A549 (cell line): Measurements from ENCODE around the gene BAZ1B. TPM values are rescaled to one million over a fixed set of nuclear protein-coding genes. Genes with fewer than 3 reads are reported as not detected.

ENCODE experiments used
- ATAC-seq, 2 experiments: fragments of 200-7000 bp in 1 of 2; fragments of >200 bp in 1 of 2; cut with Nextera tagmentation in 1 of 2; cut with Tn5 transposase in 1 of 2; 3 replicates each; pipeline versions ENCODE4 v1.8.0 to v1.9.1; 2018 to 2020; ENCODE audit warnings: mild to moderate bottlenecking in 1 of 2, moderate library complexity in 1 of 2
- CTCF ChIA-PET: fragments of 300-600 bp; sonication (Branson Sonifier 250); formaldehyde crosslinking; extraction: SDS; loops from one replicate; lab custom pipeline; 2021; ENCODE audit warnings: antibody characterized with exemption, inconsistent platforms; lab: Yijun Ruan, JAX
- POLR2A ChIA-PET: fragments of 350-600 bp; formaldehyde crosslinking; extraction: SDS; loops from one replicate; lab custom pipeline; 2021; ENCODE audit warnings: antibody characterized with exemption, inconsistent platforms; lab: Yijun Ruan, JAX
- DNase-seq, 2 experiments: peaks; one replicate each; pipeline versions ENCODE4 v3.0.0 to v3.0.0-alpha.2; 2011 to 2016; ENCODE audit warnings: low read depth in 1 of 2, low spot score in 1 of 2
- FAIRE-seq: peaks from 2 replicates; lab custom pipeline; 2011; peaks lifted over from hg19 to GRCh38; lab: Jason Lieb, UNC
- H3K27ac ChIP-seq, 2 experiments: fragments of >200 bp; sonication (Bioruptor Twin); formaldehyde crosslinking; 3 replicates each; pipeline ENCODE4 v1.5.1; 2016 to 2017
- H3K4me1 ChIP-seq: fragments of >200 bp; sonication (Bioruptor Twin); formaldehyde crosslinking; 3 replicates; pipeline ENCODE4 v1.6.1; 2016
- H3K4me2 ChIP-seq: fragments of >200 bp; sonication (Bioruptor Twin); formaldehyde crosslinking; 3 replicates; pipeline ENCODE4 v1.6.1; 2016
- H3K4me3 ChIP-seq: fragments of >200 bp; sonication (Bioruptor Twin); formaldehyde crosslinking; 3 replicates; pipeline ENCODE4 v1.5.1; 2016
- H3K9me3 ChIP-seq: fragments of >200 bp; sonication (Bioruptor Twin); formaldehyde crosslinking; 3 replicates; pipeline ENCODE4 v1.6.1; 2016
- BCL3 ChIP-seq: fragments of >200 bp; sonication (Bioruptor Twin); formaldehyde crosslinking; IDR thresholded peaks from 3 replicates; pipeline ENCODE4 v1.6.1; 2016
- CBX2 ChIP-seq: fragments of 200-600 bp; sonication (generic); IDR thresholded peaks from 2 replicates; pipeline ENCODE4 v1.6.1; 2016; ENCODE audit warnings: low read depth, mild to moderate bottlenecking, borderline replicate concordance
- CBX8 ChIP-seq: fragments of 200-600 bp; sonication (generic); IDR thresholded peaks from 2 replicates; pipeline ENCODE4 v1.6.1; 2016
- CHD2 ChIP-seq: fragments of 150-350 bp; IDR thresholded peaks from 2 replicates; pipeline ENCODE4 v1.6.1; 2014; ENCODE audit warnings: low read length; ENCODE audit not compliant: partially characterized antibody
- CHD4 ChIP-seq: fragments of 200-600 bp; sonication (generic); IDR thresholded peaks from 2 replicates; pipeline ENCODE4 v1.6.1; 2016; ENCODE audit warnings: antibody characterized with exemption, mild to moderate bottlenecking, borderline replicate concordance
- CTCF ChIP-seq: fragments of >200 bp; sonication (Bioruptor Twin); formaldehyde crosslinking; IDR thresholded peaks from 3 replicates; pipeline ENCODE4 v1.5.1; 2016
- EP300 ChIP-seq, 2 experiments: fragments of >200 bp; sonication (Bioruptor Twin); formaldehyde crosslinking; IDR thresholded peaks; 2 replicates in 1 of 2; 3 replicates in 1 of 2; pipeline ENCODE4 v1.6.1; 2016 to 2017
- HEYL ChIP-seq: fragments of 250-450 bp; sonication (Bioruptor Pico); IDR thresholded peaks from 2 replicates; pipeline ENCODE4 v1.8.0; 2021; ENCODE audit warnings: mild to moderate bottlenecking, moderate library complexity
- HOXA7 ChIP-seq: fragments of 250-450 bp; sonication (Bioruptor Pico); IDR thresholded peaks from 2 replicates; pipeline ENCODE4 v1.5.0; 2020; ENCODE audit warnings: mild to moderate bottlenecking, moderate library complexity
- HOXB13 ChIP-seq: fragments of 250-450 bp; sonication (Bioruptor Pico); IDR thresholded peaks from 2 replicates; pipeline ENCODE4 v1.5.0; 2020; ENCODE audit warnings: low read depth, mild to moderate bottlenecking, moderate library complexity
- JUN ChIP-seq, 2 experiments: fragments of >200 bp; sonication (Bioruptor Twin); formaldehyde crosslinking; IDR thresholded peaks; 2 replicates in 1 of 2; 3 replicates in 1 of 2; pipeline ENCODE4 v1.6.1; 2016 to 2017
- JUNB ChIP-seq: fragments of >200 bp; sonication (Bioruptor Twin); formaldehyde crosslinking; IDR thresholded peaks from 2 replicates; pipeline ENCODE4 v1.6.1; 2016
- KDM5A ChIP-seq: fragments of 200-600 bp; sonication (generic); IDR thresholded peaks from 2 replicates; pipeline ENCODE4 v1.6.1; 2016; ENCODE audit warnings: antibody characterized with exemption, mild to moderate bottlenecking
- MAFK ChIP-seq: fragments of 450-650 bp; IDR thresholded peaks from 2 replicates; pipeline ENCODE4 v1.6.1; 2014; ENCODE audit not compliant: partially characterized antibody
- MAX ChIP-seq: IDR thresholded peaks from 2 replicates; pipeline ENCODE4 v1.6.1; 2012
- MAZ ChIP-seq: fragments of 150-350 bp; IDR thresholded peaks from 2 replicates; pipeline ENCODE4 v1.6.1; 2014; ENCODE audit warnings: antibody characterized with exemption, low read depth, low read length, borderline replicate concordance
- MYC ChIP-seq: IDR thresholded peaks from 2 replicates; pipeline ENCODE4 v1.6.1; 2012; ENCODE audit warnings: mild to moderate bottlenecking, inconsistent platforms, low read length, improper control_type of control experiment, borderline replicate concordance
- RARB ChIP-seq: fragments of 250-450 bp; sonication (Bioruptor Pico); IDR thresholded peaks from 2 replicates; pipeline ENCODE4 v1.8.0; 2021; ENCODE audit warnings: mild to moderate bottlenecking, moderate library complexity
- RNF2 ChIP-seq: fragments of 200-600 bp; sonication (generic); IDR thresholded peaks from 2 replicates; pipeline ENCODE4 v1.6.1; 2016; ENCODE audit warnings: low read depth, mild to moderate bottlenecking, antibody characterized with exemption, moderate library complexity, borderline replicate concordance
- TFCP2L1 ChIP-seq: fragments of 250-450 bp; sonication (Bioruptor Pico); IDR thresholded peaks from 2 replicates; pipeline ENCODE4 v1.5.0; 2021; ENCODE audit warnings: mild to moderate bottlenecking
- TP53 ChIP-seq: fragments of 250-450 bp; sonication (Bioruptor Pico); IDR thresholded peaks from 2 replicates; pipeline ENCODE4 v1.5.0; 2021; ENCODE audit warnings: mild to moderate bottlenecking, moderate library complexity
- USF2 ChIP-seq: fragments of 450-650 bp; IDR thresholded peaks from 2 replicates; pipeline ENCODE4 v1.6.1; 2014; ENCODE audit warnings: antibody characterized with exemption
- ZC3H11A ChIP-seq: fragments of 450-650 bp; IDR thresholded peaks from 2 replicates; pipeline ENCODE4 v1.6.1; 2014; ENCODE audit warnings: antibody characterized with exemption, mild to moderate bottlenecking
- ZFP36 ChIP-seq: fragments of 450-650 bp; IDR thresholded peaks from 2 replicates; pipeline ENCODE4 v1.6.1; 2014; ENCODE audit warnings: borderline replicate concordance; ENCODE audit not compliant: partially characterized antibody
- WGBS: methylation state at CpG from one replicate; pipeline ENCODE4 v1.1.6; 2017; ENCODE audit errors: missing lambda C conversion rate; 5-methylcytosine and 5-hydroxymethylcytosine counted together
- polyA plus RNA-seq, 4 experiments: library from polyadenylated mRNA; depleted of rRNA in 3 of 4; stranded (reverse); fragments of >200 nt; fragmentation: RNase III in 1 of 4; extraction: RNeasy Plus Mini Kit Qiagen cat#74134 plus additional on column Dnase treatment in 1 of 4; gene quantifications; 2 replicates in 3 of 4; 3 replicates in 1 of 4; pipeline ENCODE4 v1.2.3, GENCODE V29; 2011 to 2017
- TF ChIP-seq, protein P1 (sequence below): IDR thresholded peaks from 2 replicates; pipeline ENCODE4 v1.6.1; 2012; ENCODE audit warnings: low read depth, borderline replicate concordance
- TF ChIP-seq, protein P2 (sequence below): IDR thresholded peaks from 2 replicates; pipeline ENCODE4 v1.6.1; 2012

Gene BAZ1B
- polyA plus RNA-seq, 2 of the 4 experiments (the other 2 are of a cell fraction), result 54.8 to 66.8 TPM

DNA sequence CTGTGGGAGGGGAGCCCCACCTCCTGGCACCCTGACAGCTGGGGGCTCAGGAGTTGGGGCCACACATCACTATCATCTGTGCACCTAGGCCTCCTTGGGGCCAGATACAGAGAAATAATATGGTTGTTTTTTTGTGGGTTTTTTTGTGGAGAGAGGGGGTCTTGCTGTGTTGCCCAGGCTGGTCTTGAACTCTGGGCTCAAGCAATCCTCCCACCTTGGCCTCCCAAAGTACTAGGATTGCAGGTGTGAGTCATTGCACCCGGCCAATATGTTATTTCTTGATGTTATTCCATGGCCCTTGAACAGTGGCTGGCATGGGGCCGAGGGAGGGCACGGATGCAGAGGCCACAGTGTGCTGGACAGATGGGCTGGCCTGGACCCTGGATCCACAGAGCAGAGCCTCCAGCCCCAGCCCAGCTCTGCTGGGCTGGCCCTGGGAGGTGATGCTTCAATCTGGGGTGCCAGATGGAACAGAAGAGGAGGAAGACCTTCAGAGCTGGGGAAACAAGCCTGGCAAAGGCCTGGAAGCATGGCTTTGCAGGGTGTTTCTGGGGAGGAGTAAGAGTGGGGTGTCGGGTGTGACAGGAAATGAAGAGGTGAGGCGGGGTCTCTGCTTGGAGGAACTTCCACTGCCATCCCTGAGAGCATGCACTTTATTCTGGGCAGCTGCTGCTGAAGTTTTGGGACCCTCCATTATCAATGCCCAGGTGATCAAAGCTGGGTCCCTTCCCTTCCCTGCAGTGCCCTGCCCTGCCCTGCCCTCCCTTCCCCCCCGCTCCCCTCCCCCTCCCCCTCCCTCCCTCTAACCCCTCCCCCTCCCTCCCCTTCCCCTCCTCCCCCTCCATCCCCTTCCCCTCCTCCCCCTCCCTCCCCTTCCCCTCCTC, 92.2 kb downstream of the BAZ1B start:
- TF ChIP-seq HOXB13 (CRISPR knock-in tag), result no peak
- no peak for TF ChIP-seq ZC3H11A
- no peak for TF ChIP-seq MYC
- no peak for TF ChIP-seq JUNB
- no peak for TF ChIP-seq HEYL
- no peak for TF ChIP-seq MAX
- TF ChIP-seq, protein P1, sequence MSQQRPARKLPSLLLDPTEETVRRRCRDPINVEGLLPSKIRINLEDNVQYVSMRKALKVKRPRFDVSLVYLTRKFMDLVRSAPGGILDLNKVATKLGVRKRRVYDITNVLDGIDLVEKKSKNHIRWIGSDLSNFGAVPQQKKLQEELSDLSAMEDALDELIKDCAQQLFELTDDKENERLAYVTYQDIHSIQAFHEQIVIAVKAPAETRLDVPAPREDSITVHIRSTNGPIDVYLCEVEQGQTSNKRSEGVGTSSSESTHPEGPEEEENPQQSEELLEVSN, result no peak
- TF ChIP-seq CHD2, result no peak
- TF ChIP-seq, all 56 proteins: peak for 0
- CTCF ChIA-PET, result interaction anchor here (0.9 to 1.1 kb wide), 2 partner anchors 87 to 106 kb away, joined by 3 to 4 read pairs; no protein-coding TSS in a partner anchor
- H3K27ac ChIP-seq, result no peak overlapping the region
- WGBS, result 73% methylated on average over 3 of the region's 6 CpGs
- DNase-seq, result no peak
- peak; percentile 10 to 15; a peak in 3 of 6 replicates for ATAC-seq
- no peak overlapping the region for H3K4me2 ChIP-seq
- FAIRE-seq, result no peak
- no peak overlapping the region for H3K4me3 ChIP-seq
- H3K4me1 ChIP-seq, result peaks cover 4% of the 10 kb centered on the region; the same call in 2 of the 3 replicates
- POLR2A ChIA-PET, result no interaction called here
- H3K9me3 ChIP-seq, result no peaks in the 10 kb centered on the region

- ATAC-seq (no peak), FAIRE-seq (no peak)
- TF ChIP-seq MAFK (no peak), TFCP2L1 (CRISPR knock-in tag) (no peak), RARB (CRISPR knock-in tag) (no peak), CHD2 (no peak), MAZ (no peak), CBX8 (no peak)
- TF ChIP-seq, all 56 proteins: peak for 0
- 76% methylated on average over 15 of the region's 18 CpGs for WGBS
- Histone ChIP-seq H3K9me3 (no peaks in the 10 kb centered on the region), H3K4me2 (no peak overlapping the region), H3K27ac (no peak overlapping the region), H3K4me3 (no peak overlapping the region), H3K4me1 (peaks cover 4% of the 10 kb centered on the region; the same call in 2 of the 3 replicates)
- CTCF ChIA-PET, result no interaction called here
- POLR2A ChIA-PET, result no interaction called here
- no peak for DNase-seq
Measured at GRCh38 chr7:73429215-73429614, 92.9 kb downstream of the BAZ1B start.

DNA sequence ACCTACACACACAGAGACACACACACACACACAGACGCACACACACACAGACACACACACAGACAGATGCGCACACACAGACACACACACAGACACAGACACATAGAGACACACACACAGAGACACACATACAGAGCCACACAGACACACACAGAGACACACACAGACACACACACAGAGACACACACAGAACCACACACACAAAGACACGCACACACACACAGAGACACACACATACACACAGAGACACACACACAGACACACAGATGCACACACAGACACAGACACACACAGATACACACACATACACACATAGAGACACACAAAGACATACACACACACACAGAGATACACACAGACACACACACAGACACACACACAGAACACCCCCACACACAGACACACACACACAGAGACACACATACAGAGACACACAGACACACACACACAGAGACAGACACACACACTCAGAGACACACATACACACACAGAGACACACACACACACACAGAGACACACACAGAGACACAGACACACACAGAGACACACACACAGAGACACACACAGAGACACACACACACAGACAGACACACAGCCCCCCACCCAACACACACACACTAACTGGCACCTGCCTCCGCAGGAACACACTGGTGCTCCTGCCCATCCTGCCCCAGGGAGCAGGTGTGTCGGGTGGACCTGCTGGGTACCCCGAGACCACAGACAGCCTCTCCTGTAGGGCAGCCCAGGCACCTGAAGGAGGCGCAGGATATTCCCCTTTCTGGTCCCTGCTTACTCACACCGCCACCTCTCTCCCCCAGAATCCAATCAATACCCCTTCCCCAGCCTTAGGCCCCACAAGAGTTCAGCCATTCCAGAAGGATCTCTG, 93.9 kb downstream of the BAZ1B start:
- no peaks in the 10 kb centered on the region for H3K9me3 ChIP-seq
- no peak for TF ChIP-seq JUN (IDR thresholded peaks at IDR 0.05)
- TF ChIP-seq ZFP36, result no peak
- TF ChIP-seq TP53 (CRISPR knock-in tag), result no peak
- TF ChIP-seq CTCF, result no peak
- no peak for TF ChIP-seq MAX
- TF ChIP-seq EP300 (IDR thresholded peaks at IDR 0.05), result no peak
- no peak for TF ChIP-seq KDM5A
- no peak for TF ChIP-seq CHD4
- TF ChIP-seq RNF2, result no peak
- no peak for TF ChIP-seq HOXA7 (CRISPR knock-in tag)
- TF ChIP-seq BCL3, result no peak
- no peak for TF ChIP-seq USF2
- no peak for TF ChIP-seq CBX2
- TF ChIP-seq, protein P2, sequence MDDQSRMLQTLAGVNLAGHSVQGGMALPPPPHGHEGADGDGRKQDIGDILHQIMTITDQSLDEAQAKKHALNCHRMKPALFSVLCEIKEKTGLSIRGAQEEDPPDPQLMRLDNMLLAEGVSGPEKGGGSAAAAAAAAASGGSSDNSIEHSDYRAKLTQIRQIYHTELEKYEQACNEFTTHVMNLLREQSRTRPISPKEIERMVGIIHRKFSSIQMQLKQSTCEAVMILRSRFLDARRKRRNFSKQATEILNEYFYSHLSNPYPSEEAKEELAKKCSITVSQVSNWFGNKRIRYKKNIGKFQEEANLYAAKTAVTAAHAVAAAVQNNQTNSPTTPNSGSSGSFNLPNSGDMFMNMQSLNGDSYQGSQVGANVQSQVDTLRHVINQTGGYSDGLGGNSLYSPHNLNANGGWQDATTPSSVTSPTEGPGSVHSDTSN, result no peak
- DNase-seq (no peak), ATAC-seq (no peak), FAIRE-seq (no peak)
- no peak overlapping the region for H3K4me2 ChIP-seq
- no peak overlapping the region for H3K27ac ChIP-seq
- H3K4me1 ChIP-seq, result peaks cover 4% of the 10 kb centered on the region; the same call in 2 of the 3 replicates
- WGBS, result 69% methylated on average over 7 of the region's 8 CpGs
- H3K4me3 ChIP-seq, result no peak overlapping the region
- CTCF ChIA-PET, result interaction anchor here (0.5 kb wide), 1 partner anchor 158 kb away, joined by 3 read pairs; no protein-coding TSS in a partner anchor
- POLR2A ChIA-PET, result no interaction called here
